ENCODE results near the gene CPT1C. TPM values are rescaled to one million over a fixed set of nuclear protein-coding genes. Genes with fewer than 3 reads are reported as not detected.

The CPT1C gene
- total and polyA plus RNA-seq, 2 of the 8 experiments (the other 6 are each of a cell fraction or from before 2014, with no cell fraction given): 79.6 to 91.8 TPM

DNA sequence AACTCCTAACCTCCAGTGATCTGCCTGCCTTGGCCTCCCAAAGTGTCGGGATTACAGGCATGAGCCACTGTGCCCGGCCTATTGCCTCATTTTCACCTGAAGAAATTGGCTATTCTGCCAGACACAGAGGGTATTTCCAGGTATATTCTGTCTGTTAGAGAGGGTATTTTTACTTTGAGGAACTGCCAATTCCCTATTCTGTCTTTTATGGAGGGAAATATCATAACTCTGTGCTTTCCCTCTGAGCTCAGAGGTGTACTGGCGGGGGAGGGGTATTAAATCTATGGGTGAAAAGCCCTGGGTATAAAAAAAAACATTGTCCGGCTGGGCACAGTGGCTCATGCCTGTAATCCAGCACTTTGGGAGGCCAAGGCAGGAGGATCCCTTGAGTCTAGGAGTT lies 47.4 kb downstream of the CPT1C start:
- Histone ChIP-seq H3K79me1 (ENCODE audit: low read depth, low read length) (no peaks in the 10 kb centered on the region), H3K9ac (replicated peaks in 1 of 4; ENCODE audit: extremely low read depth in 1 of 4, low read depth in 3 of 4, low read length in 3 of 4) (no peak overlapping the region), H3K27ac (ENCODE audit: low read depth, low read length) (no peak overlapping the region), H2BK120ac (replicated peaks; ENCODE audit: low read depth, low read length) (no peak overlapping the region), H2BK5ac (ENCODE audit: low read depth, low read length) (no peak overlapping the region), H4K20me1 (replicated peaks in 1 of 2; ENCODE audit: control insufficient read depth in 1 of 2, insufficient read depth in 2 of 2, low read length in 2 of 2) (no peaks in the 10 kb centered on the region), H3K4me2 (ENCODE audit: insufficient read depth in 1 of 2, low read depth in 2 of 2, low read length in 2 of 2) (no peak overlapping the region), H3K36me3 (ENCODE audit: control insufficient read depth in 2 of 4, insufficient read depth in 4 of 4, low read length in 3 of 4) (no peaks in the 10 kb centered on the region), H2AFZ (ENCODE audit: low read length) (no peak overlapping the region), H4K8ac (ENCODE audit: extremely low read depth, insufficient read depth, low read length) (no peak overlapping the region), H3K56ac (replicated peaks; ENCODE audit: insufficient read length, low read depth, low read length) (no peak overlapping the region), H2BK12ac (ENCODE audit: low read depth, low read length) (no peak overlapping the region), H3K9me3 (ENCODE audit: insufficient read depth in 2 of 2, low read depth in 1 of 2, low read length in 1 of 2) (no peaks in the 10 kb centered on the region), H2AK5ac (ENCODE audit: low read depth, low read length) (no peak overlapping the region), H3K23ac (ENCODE audit: insufficient read length) (no peak overlapping the region), H3K23me2 (ENCODE audit: low read depth, low read length) (no peaks in the 10 kb centered on the region), H3K79me2 (ENCODE audit: control insufficient read depth in 1 of 2, insufficient read depth in 2 of 2, low read length in 2 of 2) (no peaks in the 10 kb centered on the region), H2BK20ac (ENCODE audit: low read length) (no peak overlapping the region), H3K27me3 (replicated peaks in 1 of 4; ENCODE audit: control insufficient read depth in 3 of 4, extremely low read depth in 1 of 4, insufficient read depth in 3 of 4, low read length in 3 of 4) (no peaks in the 10 kb centered on the region), H3K18ac (ENCODE audit: extremely low read depth, low read length) (no peak overlapping the region), H3K4me1 (replicated peaks in 1 of 4; ENCODE audit: control insufficient read depth in 3 of 4, insufficient read depth in 4 of 4, low read length in 3 of 4) (no peaks in the 10 kb centered on the region; a peak in 1 of 7 replicates), H3K4ac (replicated peaks; ENCODE audit: insufficient read length, low read depth, low read length) (no peak overlapping the region), H4K5ac (ENCODE audit: insufficient read length, low read depth, low read length) (no peak overlapping the region), H4K91ac (replicated peaks; ENCODE audit: insufficient read length, low read length) (no peak overlapping the region), H3K14ac (ENCODE audit: insufficient read length) (no peak overlapping the region), H2BK15ac (ENCODE audit: low read length) (no peak overlapping the region), H3K4me3 (ENCODE audit: extremely low read depth in 1 of 4, insufficient read depth in 2 of 4, low read depth in 3 of 4, low read length in 4 of 4) (no peak overlapping the region)
- ChIA-PET CTCF (ENCODE audit: partially characterized antibody) (interaction anchor here (0.7 kb wide), 2 partner anchors 21 to 155 kb away, joined by 3 read pairs; no protein-coding TSS in a partner anchor), POLR2A (ENCODE audit: partially characterized antibody) (interaction anchor here (0.9 to 1.1 kb wide), 2 partner anchors 10 to 21 kb away, joined by 4 read pairs; no protein-coding TSS in a partner anchor)
- WGBS, 2 experiments (ENCODE audit: extremely low coverage in 1 of 2, insufficient coverage in 1 of 2, insufficient read length in 1 of 2, insufficient replicate concordance in 2 of 2, low coverage in 1 of 2, low lambda C conversion rate in 2 of 2, missing lambda C conversion rate in 1 of 2): 87% methylated on average over 4 of the region's 4 CpGs; no CpG with 5 or more reads in 1 of the 2 experiments
- DNase-seq (ENCODE audit: low read depth in 1 of 2, low spot score in 2 of 2) (no peak), FAIRE-seq (no peak)
- TF ChIP-seq EZH2 (IDR thresholded peaks at IDR 0.05; ENCODE audit: low read depth, low read length, severe bottlenecking): no peak
- no peak for TF ChIP-seq NRF1 (IDR thresholded peaks at IDR 0.05; ENCODE audit: low read depth, low read length)
- TF ChIP-seq SP4 (IDR thresholded peaks at IDR 0.05; ENCODE audit: low read length): no peak
- no peak for TF ChIP-seq FOSL1 (IDR thresholded peaks at IDR 0.05; ENCODE audit: insufficient read depth, low read depth, low read length)
- no peak for TF ChIP-seq RAD21 (IDR thresholded peaks at IDR 0.05 in 1 of 2, conservative IDR thresholded peaks at IDR 0.05 in 1 of 2; ENCODE audit: low read depth in 2 of 2, low read length in 2 of 2)
- no peak for TF ChIP-seq SP2 (IDR thresholded peaks at IDR 0.05; ENCODE audit: low read length)
- no peak for TF ChIP-seq ATF2 (IDR thresholded peaks at IDR 0.05; ENCODE audit: low read length)
- TF ChIP-seq SUZ12 (IDR thresholded peaks at IDR 0.05; ENCODE audit: low read length): no peak
- no peak for TF ChIP-seq EGR1 (IDR thresholded peaks at IDR 0.05; ENCODE audit: borderline replicate concordance, low read depth, low read length)
- no peak for TF ChIP-seq BCL11A (IDR thresholded peaks at IDR 0.05; ENCODE audit: low read depth in 2 of 2, low read length in 2 of 2)
- no peak for TF ChIP-seq JUND (IDR thresholded peaks at IDR 0.05; ENCODE audit: low read length)
- no peak for TF ChIP-seq NANOG (IDR thresholded peaks at IDR 0.05; ENCODE audit: insufficient read depth, low read depth, low read length, poor library complexity, severe bottlenecking)
- TF ChIP-seq CBX5 (IDR thresholded peaks at IDR 0.05; ENCODE audit: low read depth, low read length): no peak

Measured in H1 (cell line).